Activated T-helper 9 cell treated with anti-CD3 and anti-CD28 coated beads, Interleukin-2, amount 50 U/mL, for 16 hours (primary cell): ENCODE measurements around the gene SIGLEC5.
A peak's percentile ranks its signal among the peaks of the same experiment; 100 is the strongest.

Source experiments
- DNase-seq: peaks from one replicate; pipeline ENCODE4 v3.0.0-alpha.2; 2020; ENCODE audit warnings: low read depth

The SIGLEC5 gene

GRCh38 chr19:51589511-51589910 is 40.7 kb downstream of the SIGLEC5 start:
- no peak for DNase-seq

- DNase-seq: no peak
Observed at GRCh38 chr19:51587264-51588191, 42.7 kb downstream of the SIGLEC5 start.

DNA sequence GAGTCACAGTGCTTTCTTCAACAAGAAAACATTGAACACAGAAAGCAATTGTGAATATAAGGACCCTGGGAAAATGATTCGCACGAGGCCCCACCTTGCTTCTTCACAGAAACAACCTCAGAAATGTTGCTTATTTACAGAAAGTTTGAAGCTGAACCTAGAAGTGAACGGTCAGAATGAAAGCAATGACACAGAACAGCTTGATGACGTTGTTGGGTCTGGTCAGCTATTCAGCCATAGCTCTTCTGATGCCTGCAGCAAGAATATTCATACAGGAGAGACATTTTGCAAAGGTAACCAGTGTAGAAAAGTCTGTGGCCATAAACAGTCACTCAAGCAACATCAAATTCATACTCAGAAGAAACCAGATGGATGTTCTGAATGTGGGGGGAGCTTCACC is 43.4 kb downstream of the SIGLEC5 start:
- DNase-seq: no peak

DNA sequence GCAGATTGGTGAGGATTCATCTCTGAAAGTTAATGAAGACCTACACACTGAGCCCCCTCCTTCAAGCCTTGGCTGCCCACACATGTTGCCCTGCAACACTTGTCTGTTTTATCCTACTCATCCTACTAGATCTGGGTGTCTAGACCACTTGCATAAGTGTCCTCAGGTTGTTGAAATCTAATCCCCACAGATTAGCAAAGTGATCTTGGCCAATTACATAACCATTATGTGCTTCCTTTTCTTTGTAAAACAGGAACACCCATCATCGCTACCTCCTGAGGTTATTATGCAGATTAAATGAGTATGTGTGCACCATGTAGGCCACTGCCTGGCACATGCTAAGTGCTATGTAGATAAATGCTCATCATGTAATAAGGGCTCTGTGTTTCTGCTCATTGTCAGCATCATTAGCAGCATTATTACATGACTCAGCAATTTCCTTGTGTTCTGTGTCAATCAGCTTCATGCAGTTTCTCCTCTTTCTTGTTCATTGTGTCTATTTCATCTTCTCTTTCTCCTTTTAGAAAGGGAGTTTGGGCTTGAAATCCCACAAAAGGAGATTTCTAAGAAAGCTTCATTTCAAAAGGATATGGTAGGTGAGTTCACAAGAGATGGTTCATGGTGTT is 44.0 kb downstream of the SIGLEC5 start:
- no peak for DNase-seq

DNA sequence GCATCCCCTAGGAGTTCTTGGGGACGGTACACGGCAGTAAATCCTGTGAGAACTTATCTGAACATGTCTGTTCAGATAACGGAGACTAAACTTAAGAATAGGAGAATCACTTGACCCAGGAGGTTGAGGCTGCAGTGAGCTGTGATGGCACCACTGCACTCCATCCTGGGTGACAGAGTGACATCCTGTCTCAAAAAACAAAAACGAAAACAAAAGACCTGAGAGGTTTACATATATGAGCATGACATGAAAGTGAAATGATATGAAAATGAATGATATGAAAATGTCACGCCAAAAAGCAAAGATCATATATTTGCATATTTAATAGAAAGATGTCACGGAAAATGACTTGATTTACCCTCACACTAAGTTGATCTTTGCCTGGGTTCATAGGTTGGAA is 53.4 kb downstream of the SIGLEC5 start:
- DNase-seq: no peak

DNA sequence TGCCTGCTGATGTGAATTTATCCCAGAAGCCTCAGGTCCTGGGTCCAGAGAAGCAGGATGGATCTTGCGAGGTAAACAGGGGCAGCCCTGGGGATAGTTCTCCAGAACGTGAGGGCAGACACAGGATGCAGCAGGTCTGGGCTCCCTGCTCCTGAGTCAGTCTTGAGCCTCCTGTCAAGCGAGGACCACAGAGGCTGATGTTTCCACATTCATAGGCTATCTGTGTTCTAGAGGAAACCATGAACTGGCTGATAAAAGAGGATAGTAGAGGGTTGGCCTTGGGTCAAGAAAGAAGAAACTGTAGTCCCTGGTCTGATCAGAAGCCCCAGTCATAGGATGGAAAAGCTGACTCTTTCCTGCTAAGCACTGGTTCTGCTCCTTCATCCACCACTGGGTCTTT is 56.9 kb downstream of the SIGLEC5 start:
- no peak for DNase-seq

DNA sequence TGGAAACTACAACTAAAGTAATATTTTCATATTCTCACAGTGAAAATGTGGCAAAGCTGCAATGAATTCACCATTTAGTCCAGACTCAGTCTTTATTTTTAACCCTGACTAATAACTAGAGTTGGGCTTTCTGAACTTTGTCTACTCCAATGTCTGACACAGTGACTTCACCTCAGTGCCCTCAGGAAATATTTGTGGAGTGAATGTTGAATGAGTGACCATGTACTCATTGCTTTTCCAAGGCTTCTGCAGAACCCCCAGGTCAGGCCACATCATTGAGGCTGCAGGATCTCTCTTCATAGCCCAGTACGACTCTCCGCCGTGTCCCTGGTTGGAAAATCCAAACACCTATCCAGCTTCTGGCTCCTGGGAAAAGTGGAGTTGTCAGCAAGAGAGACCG is 57.3 kb downstream of the SIGLEC5 start:
- DNase-seq: no peak

- no peak for DNase-seq
Observed at GRCh38 chr19:51572410-51572809, 57.8 kb downstream of the SIGLEC5 start.

DNA sequence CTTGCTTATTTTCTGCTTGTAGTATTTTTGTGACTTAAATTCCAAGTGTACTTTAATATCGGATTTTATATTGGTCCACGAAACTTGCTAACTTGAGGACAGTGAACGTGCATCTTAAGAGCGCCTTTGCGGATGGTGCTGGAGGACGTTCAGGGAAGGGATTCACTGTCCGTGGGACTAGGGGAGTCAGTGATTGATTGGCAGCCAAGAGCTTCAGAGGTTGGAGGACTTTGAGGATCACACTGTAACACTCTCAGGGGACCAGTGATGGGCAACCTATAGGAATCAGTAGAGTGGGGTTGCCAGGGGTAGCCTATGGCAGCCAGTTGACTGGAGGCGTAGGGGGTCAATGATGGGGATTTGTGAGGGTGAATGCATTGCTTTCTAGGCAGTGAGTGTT is 58.6 kb downstream of the SIGLEC5 start:
- DNase-seq: no peak

- DNase-seq: peak; percentile 77
Observed at GRCh38 chr19:51570962-51571575, 59.1 kb downstream of the SIGLEC5 start, which contains the start of gene ZNF175. Gene ZNF175 (plus strand): TSS chr19:51571283. CDS start chr19:51573330, 2,047 bp downstream.

DNA sequence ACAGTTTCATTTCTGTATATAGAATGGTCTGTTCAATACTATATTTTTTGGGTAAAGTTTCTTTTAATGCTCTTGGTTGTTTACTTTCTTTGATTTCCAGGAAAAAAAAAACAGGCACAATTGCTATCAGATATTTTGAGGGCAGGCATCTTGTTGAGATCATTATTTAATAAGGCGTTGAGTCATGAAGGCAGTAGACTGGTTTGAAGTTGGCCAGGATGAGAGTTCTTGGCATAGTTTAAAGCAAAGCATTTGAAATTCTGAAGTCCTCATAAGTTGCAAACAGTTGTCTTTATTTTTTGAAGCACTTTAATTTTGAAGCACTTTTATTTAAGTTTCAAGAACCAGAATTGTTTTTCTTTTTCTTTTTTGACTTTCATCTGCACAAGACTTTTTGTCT is 61.7 kb downstream of the SIGLEC5 start:
- no peak for DNase-seq

GRCh38 chr19:51567583-51567982 is 62.6 kb downstream of the SIGLEC5 start:
- no peak for DNase-seq

DNA sequence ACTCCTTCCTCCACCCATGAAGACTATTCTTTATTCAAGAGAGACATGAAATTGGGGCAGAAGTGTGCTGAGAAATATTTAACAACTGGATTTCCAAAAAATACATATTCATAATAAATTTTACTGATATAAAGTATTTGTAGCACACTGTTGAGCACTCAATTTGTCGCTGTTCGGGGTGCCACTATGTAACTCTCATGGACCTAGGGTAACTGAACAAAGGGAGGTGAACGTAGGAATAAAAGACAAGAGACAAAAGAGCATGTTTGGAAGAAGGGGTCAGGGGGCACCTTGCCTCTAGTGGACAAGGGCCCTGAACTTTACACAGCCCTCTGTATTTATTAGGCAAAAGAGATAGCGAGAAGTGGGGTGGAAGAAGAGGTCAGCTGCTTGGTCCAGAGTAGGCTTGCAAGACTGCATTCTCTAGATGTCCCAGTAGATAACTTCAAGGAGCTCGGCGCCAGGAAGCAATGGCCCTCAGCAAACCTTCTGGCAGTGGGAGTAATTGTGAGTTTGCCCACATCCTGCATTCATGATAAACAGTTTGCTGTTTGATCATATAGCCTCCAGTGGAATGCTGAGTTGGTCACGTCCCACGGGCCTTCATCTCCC is 63.6 kb downstream of the SIGLEC5 start:
- DNase-seq: no peak

GRCh38 chr19:51565583-51565982 is 64.6 kb downstream of the SIGLEC5 start:
- no peak for DNase-seq

DNA sequence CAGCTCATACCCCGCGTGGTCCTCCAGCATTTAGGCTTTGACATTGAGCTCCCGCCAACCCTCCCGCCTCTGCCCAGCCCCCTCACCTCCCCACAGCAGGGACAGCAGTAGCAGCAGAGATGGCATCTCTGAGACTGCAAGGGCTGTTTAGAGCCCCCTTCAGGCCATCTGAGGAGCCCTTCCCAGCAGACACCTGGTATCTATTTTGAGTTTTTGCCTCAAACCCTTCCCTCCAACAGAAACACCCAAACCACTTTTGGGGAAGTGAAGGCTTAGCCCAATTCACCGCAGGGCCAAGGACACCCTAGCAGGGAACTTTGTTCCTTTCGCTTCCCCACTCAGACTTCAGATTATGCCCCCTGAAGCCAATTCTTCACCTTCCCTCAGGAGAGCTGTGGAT is 65.4 kb downstream of the SIGLEC5 start:
- DNase-seq: no peak
